ENCODE measurements around the gene TAS1R3. TPM values are rescaled to one million over a fixed set of nuclear protein-coding genes. Genes with fewer than 3 reads are reported as not detected.
A peak's percentile ranks its signal among the peaks of the same experiment; 100 is the strongest.

Gene TAS1R3
- total RNA-seq, 1 donor from 2014 or later: 0.93 TPM

DNA sequence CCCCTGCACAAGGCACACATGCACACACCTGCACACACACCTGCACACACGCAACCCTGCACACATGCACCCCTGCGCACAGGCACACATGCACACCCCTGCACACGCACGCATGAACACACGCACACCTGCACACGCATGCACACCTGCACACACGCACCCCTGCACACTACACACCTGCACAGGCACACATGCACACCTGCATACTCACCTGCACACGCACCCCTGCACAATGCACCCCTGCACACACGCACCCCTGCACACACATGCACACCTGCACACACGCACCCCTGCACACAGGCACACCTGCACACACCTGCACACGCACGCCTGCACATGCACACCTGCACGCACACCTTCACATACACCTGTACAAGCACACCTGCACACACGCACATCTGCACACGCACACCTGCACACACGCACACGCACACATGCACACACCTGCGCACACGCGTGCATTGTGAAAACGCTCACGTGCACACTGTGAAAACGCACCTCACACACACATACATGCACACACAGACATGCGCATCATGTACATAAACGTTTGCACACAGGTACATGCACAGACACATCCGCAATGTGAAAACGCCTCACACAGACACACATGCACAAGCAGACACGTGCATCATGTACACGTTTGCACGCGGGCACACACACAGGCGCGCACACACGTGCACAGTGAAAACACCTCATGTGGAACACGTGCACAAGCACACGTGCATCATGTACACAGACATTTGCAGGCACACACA is 9.9 kb downstream of the TAS1R3 start:
- Histone ChIP-seq H3K36me3 (peaks cover 54% of the 10 kb centered on the region), H3K4me1 (peaks cover 26% of the 10 kb centered on the region), H3K4me3 (no peak overlapping the region), H3K27me3 (ENCODE audit: low read depth) (no peaks in the 10 kb centered on the region), H3K9me3 (replicated peaks) (no peaks in the 10 kb centered on the region), H3K27ac (replicated peaks) (no peak overlapping the region)
- TF ChIP-seq, protein P1, sequence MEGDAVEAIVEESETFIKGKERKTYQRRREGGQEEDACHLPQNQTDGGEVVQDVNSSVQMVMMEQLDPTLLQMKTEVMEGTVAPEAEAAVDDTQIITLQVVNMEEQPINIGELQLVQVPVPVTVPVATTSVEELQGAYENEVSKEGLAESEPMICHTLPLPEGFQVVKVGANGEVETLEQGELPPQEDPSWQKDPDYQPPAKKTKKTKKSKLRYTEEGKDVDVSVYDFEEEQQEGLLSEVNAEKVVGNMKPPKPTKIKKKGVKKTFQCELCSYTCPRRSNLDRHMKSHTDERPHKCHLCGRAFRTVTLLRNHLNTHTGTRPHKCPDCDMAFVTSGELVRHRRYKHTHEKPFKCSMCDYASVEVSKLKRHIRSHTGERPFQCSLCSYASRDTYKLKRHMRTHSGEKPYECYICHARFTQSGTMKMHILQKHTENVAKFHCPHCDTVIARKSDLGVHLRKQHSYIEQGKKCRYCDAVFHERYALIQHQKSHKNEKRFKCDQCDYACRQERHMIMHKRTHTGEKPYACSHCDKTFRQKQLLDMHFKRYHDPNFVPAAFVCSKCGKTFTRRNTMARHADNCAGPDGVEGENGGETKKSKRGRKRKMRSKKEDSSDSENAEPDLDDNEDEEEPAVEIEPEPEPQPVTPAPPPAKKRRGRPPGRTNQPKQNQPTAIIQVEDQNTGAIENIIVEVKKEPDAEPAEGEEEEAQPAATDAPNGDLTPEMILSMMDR (IDR thresholded peaks at IDR 0.05; ENCODE audit: borderline replicate concordance): no peak
- DNase-seq: no peak
- intact Hi-C loops (cut with micrococcal nuclease): no loop called here

DNA sequence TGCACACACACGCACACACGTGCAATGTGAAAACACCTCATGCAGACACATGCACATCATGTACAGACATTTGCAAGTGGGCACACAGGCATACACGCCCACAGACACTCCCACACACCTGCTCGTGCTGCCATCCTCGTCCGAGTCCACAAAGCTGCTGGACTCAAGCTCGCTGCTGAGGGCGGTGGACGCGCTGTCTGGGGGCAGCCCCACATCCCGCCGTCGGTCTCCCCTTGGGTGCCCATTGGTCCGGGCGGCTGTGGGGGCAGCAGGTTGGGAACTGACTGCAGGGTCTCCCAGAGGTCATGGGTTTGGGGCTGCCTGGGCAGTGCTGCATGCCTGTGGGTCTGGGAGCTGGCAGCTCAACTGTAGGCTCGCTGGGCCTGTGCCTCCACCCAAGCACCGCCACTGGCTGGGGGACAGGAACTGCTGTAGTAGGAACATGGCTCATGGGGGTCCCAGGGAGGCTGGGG is 10.5 kb downstream of the TAS1R3 start:
- Histone ChIP-seq H3K4me1 (peaks cover 32% of the 10 kb centered on the region), H3K27me3 (ENCODE audit: low read depth) (no peaks in the 10 kb centered on the region), H3K27ac (replicated peaks) (no peak overlapping the region), H3K4me3 (no peak overlapping the region), H3K9me3 (replicated peaks) (no peaks in the 10 kb centered on the region), H3K36me3 (peaks cover 48% of the 10 kb centered on the region)
- intact Hi-C loops (cut with micrococcal nuclease): no loop called here
- TF ChIP-seq, protein P1 (IDR thresholded peaks at IDR 0.05; ENCODE audit: borderline replicate concordance): no peak
- DNase-seq: no peak

DNA sequence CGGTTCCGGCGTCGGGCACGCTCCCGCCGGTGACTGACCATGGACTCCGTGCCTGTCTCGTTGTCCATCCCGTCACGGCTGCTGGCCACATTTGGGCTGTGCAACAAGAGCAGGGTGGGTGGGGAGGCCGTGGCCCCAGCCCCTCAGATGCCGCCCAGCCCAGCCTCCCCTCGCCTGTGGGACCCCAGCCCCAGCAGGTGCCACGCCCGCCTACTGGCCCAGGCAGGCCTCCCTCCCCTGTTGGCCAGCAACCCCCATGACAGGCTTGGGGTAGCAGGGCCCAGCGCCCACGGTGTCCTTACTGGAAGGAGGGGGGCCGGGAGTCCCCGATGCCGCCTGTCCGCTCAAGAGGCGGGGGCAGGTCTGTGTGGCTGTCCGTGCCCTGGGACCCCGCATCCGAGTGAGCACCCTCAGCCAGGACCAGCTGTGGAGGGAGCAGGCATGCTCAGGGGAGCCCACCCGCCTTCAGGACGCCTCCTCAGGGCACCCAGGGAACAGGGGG is 11.0 kb downstream of the TAS1R3 start:
- no peak for DNase-seq
- TF ChIP-seq, protein P1 (IDR thresholded peaks at IDR 0.05; ENCODE audit: borderline replicate concordance): no peak
- H3K9me3 ChIP-seq (replicated peaks): no peaks in the 10 kb centered on the region
- H3K36me3 ChIP-seq: peaks cover 44% of the 10 kb centered on the region
- intact Hi-C loops (cut with micrococcal nuclease): no loop called here
- H3K27me3 ChIP-seq (ENCODE audit: low read depth): no peaks in the 10 kb centered on the region
- no peak overlapping the region for H3K4me3 ChIP-seq
- H3K4me1 ChIP-seq: peaks cover 37% of the 10 kb centered on the region
- H3K27ac ChIP-seq (replicated peaks): no peak overlapping the region

DNA sequence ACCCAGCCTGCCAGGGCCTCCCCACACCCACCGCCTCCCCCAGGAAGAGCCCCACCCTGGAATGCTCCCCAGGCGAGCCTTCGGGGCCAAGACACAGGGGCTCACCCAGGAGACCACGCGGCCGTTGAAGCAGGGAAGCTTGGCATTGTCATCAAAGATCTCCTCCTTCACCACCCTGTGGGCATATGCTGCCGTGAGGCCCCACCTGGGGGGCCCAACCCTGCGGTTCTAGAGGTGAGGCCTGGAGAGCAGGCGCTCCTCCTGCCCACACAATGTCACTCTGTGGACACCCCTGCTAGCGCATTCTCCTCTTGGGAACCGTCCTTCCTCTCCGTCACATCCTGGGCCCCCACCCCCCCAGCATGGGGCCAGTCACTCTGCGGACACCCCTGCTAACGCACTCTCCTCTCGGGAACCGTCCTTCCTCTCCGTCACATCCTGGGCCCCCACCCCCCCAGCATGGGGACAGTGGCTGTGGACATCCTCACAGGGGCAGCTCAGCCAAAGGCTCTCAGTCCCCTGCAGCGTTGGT is 11.6 kb downstream of the TAS1R3 start:
- DNase-seq: no peak
- intact Hi-C loops (cut with micrococcal nuclease): no loop called here
- Histone ChIP-seq H3K4me1 (peaks cover 42% of the 10 kb centered on the region), H3K9me3 (replicated peaks) (no peaks in the 10 kb centered on the region), H3K27ac (replicated peaks) (no peak overlapping the region), H3K36me3 (peaks cover 40% of the 10 kb centered on the region), H3K4me3 (no peak overlapping the region), H3K27me3 (ENCODE audit: low read depth) (no peaks in the 10 kb centered on the region)
- TF ChIP-seq, protein P1 (IDR thresholded peaks at IDR 0.05; ENCODE audit: borderline replicate concordance): no peak

DNA sequence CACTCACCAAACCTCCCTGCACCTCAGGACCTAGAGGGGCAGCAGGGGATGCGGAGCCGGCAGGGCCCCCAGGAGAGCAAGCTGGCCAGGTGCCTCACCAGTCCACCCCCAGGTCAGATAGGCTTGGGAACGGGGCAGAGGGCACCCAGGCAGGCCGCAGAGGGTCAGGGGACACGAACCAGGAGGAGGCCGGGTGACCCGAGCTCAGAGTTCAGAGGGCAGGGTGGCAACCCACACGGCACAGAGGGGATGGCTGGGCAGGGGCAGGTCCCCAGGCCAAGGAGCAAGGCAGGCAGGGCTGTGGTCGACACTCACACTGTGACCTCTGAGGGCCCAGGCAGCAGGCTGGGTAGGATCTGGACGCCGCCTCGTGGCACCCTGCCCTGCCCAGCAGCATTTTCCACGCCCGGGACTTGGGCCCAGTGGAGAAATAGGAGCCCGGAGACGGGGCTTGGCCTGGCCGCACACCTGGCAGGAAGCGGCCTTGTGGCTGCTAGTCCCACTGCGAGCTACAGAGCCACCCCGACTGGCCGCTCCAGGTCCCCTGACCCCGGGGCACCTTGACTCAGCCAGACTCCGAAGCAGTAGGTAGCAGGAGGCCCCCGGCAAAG is 12.8 kb downstream of the TAS1R3 start:
- TF ChIP-seq, protein P1 (IDR thresholded peaks at IDR 0.05; ENCODE audit: borderline replicate concordance): no peak
- no peaks in the 10 kb centered on the region for H3K27me3 ChIP-seq (ENCODE audit: low read depth)
- H3K27ac ChIP-seq (replicated peaks): peak overlapping the region; percentile 4
- no peak for DNase-seq
- H3K4me3 ChIP-seq: no peak overlapping the region
- no peaks in the 10 kb centered on the region for H3K9me3 ChIP-seq (replicated peaks)
- intact Hi-C loops (cut with micrococcal nuclease): no loop called here
- H3K36me3 ChIP-seq: peaks cover 27% of the 10 kb centered on the region
- H3K4me1 ChIP-seq: peaks cover 51% of the 10 kb centered on the region
